Measurements from ENCODE around the gene NDST3. TPM values are rescaled to one million over a fixed set of nuclear protein-coding genes. Genes with fewer than 3 reads are reported as not detected.
A peak's percentile ranks its signal among the peaks of the same experiment; 100 is the strongest.

Gene NDST3
- total RNA-seq, 6 experiments from 2014 or later, result not detected

GRCh38 chr4:118280501-118281218, 246.4 kb downstream of the NDST3 start:
- peaks cover 44% of the 10 kb centered on the region for H3K36me3 Mint-ChIP-seq (ENCODE audit: low read depth)
- TF ChIP-seq CTCF (IDR thresholded peaks at IDR 0.05), result peak; percentile 74
- peaks cover 12% of the 10 kb centered on the region for H3K9me3 Mint-ChIP-seq
- H3K4me1 Mint-ChIP-seq (ENCODE audit: low read depth), result peaks cover 62% of the 10 kb centered on the region
- H3K4me3 Mint-ChIP-seq, result peak overlapping the region; percentile 87
- peaks cover 19% of the 10 kb centered on the region for H3K27me3 Mint-ChIP-seq (ENCODE audit: insufficient read depth)
- H3K27ac Mint-ChIP-seq, result peak overlapping the region; percentile 95
- DNase-seq, result peak; percentile 56

- Mint-ChIP-seq H3K4me1 (ENCODE audit: low read depth) (peaks cover 67% of the 10 kb centered on the region), H3K27ac (peak overlapping the region; percentile 95), H3K4me3 (peak overlapping the region; percentile 87), H3K36me3 (ENCODE audit: low read depth) (peaks cover 52% of the 10 kb centered on the region), H3K27me3 (ENCODE audit: insufficient read depth) (peaks cover 19% of the 10 kb centered on the region), H3K9me3 (peaks cover 12% of the 10 kb centered on the region)
- no peak for TF ChIP-seq CTCF (IDR thresholded peaks at IDR 0.05)
- peak; percentile 77 for DNase-seq
Observed at GRCh38 chr4:118281611-118282442, 247.5 kb downstream of the NDST3 start.

GRCh38 chr4:118282692-118283091, 248.4 kb downstream of the NDST3 start:
- H3K9me3 Mint-ChIP-seq, result peaks cover 12% of the 10 kb centered on the region
- peak; percentile 68 for DNase-seq
- H3K27ac Mint-ChIP-seq, result peak overlapping the region; percentile 95
- H3K36me3 Mint-ChIP-seq (ENCODE audit: low read depth), result peaks cover 52% of the 10 kb centered on the region
- peak overlapping the region; percentile 51 for H3K4me3 Mint-ChIP-seq
- H3K27me3 Mint-ChIP-seq (ENCODE audit: insufficient read depth), result peaks cover 19% of the 10 kb centered on the region
- TF ChIP-seq CTCF (IDR thresholded peaks at IDR 0.05), result no peak
- peaks cover 74% of the 10 kb centered on the region for H3K4me1 Mint-ChIP-seq (ENCODE audit: low read depth)

GRCh38 chr4:118284169-118284568, 249.9 kb downstream of the NDST3 start:
- Mint-ChIP-seq H3K4me1 (ENCODE audit: low read depth) (peaks cover 81% of the 10 kb centered on the region), H3K4me3 (no peak overlapping the region), H3K27ac (peak overlapping the region; percentile 67), H3K36me3 (ENCODE audit: low read depth) (peaks cover 44% of the 10 kb centered on the region), H3K27me3 (ENCODE audit: insufficient read depth) (peaks cover 11% of the 10 kb centered on the region), H3K9me3 (peaks cover 4% of the 10 kb centered on the region; the same call in 1 of the 2 replicates)
- no peak for TF ChIP-seq CTCF (IDR thresholded peaks at IDR 0.05)
- no peak for DNase-seq

GRCh38 chr4:118285931-118286330, 251.6 kb downstream of the NDST3 start:
- no peak for TF ChIP-seq CTCF (IDR thresholded peaks at IDR 0.05)
- H3K36me3 Mint-ChIP-seq (ENCODE audit: low read depth), result peaks cover 27% of the 10 kb centered on the region
- peak overlapping the region; percentile 14; the same call in 1 of the 2 replicates for H3K27ac Mint-ChIP-seq
- DNase-seq, result no peak
- H3K4me3 Mint-ChIP-seq, result no peak overlapping the region
- H3K27me3 Mint-ChIP-seq (ENCODE audit: insufficient read depth), result peaks cover 3% of the 10 kb centered on the region
- peaks cover 91% of the 10 kb centered on the region for H3K4me1 Mint-ChIP-seq (ENCODE audit: low read depth)
- no peaks in the 10 kb centered on the region for H3K9me3 Mint-ChIP-seq

Measured in HFFc6 (cell line).